ENCODE measurements around the gene PDP2. TPM values are rescaled to one million over a fixed set of nuclear protein-coding genes. Genes with fewer than 3 reads are reported as not detected.

The PDP2 gene
- total and polyA plus RNA-seq, 2 donors (not counting 3 experiments of a cell fraction or from before 2014, with no cell fraction given) = 4.4 to 9.3 TPM

- no peak overlapping the region for H2AFZ ChIP-seq (ENCODE audit: low read depth, low read length)
- H3K9me3 ChIP-seq (replicated peaks; ENCODE audit: control insufficient read depth, insufficient read depth, low read length) = no peaks in the 10 kb centered on the region
- H3K27ac ChIP-seq (ENCODE audit: insufficient read depth, low read depth, low read length) = no peak overlapping the region
- ChIA-PET CTCF (interaction anchor here (2.2 kb wide), 1 partner anchor 36 kb away, joined by 11 read pairs; no protein-coding TSS in a partner anchor), POLR2A (no interaction called here)
- no TSS peak for BruUV-seq (replicated peaks)
- H3K9me1 ChIP-seq (replicated peaks; ENCODE audit: control insufficient read depth, extremely low read depth, insufficient read depth, low read length) = no peaks in the 10 kb centered on the region
- FAIRE-seq (no peak), DNase-seq (ENCODE audit: low read depth, low spot score) (no peak)
- TF ChIP-seq FOS (IDR thresholded peaks at IDR 0.05; ENCODE audit: borderline replicate concordance, insufficient read depth, low read length) (no peak), POLR2AphosphoS5 (IDR thresholded peaks at IDR 0.05; ENCODE audit: insufficient read depth, low read depth, low read length) (no peak), CTCF (IDR thresholded peaks at IDR 0.05; ENCODE audit: extremely low read depth in 1 of 2, insufficient read depth in 1 of 2, low read depth in 1 of 2, low read length in 2 of 2) (no peak), EZH2 (IDR thresholded peaks at IDR 0.05; ENCODE audit: borderline replicate concordance, low read depth, low read length, severe bottlenecking) (no peak), MAX (IDR thresholded peaks at IDR 0.05; ENCODE audit: insufficient read depth, insufficient read length) (no peak), MYC (IDR thresholded peaks at IDR 0.05; ENCODE audit: low read depth, low read length) (no peak), POLR2A (IDR thresholded peaks at IDR 0.05; ENCODE audit: low read depth, low read length) (no peak), JUN (IDR thresholded peaks at IDR 0.05; ENCODE audit: borderline replicate concordance, insufficient read depth, insufficient read length, low read depth) (no peak), GATA2 (IDR thresholded peaks at IDR 0.05; ENCODE audit: insufficient read depth, insufficient read length, low read depth, low read length) (no peak)
- no peaks in the 10 kb centered on the region for H3K27me3 ChIP-seq (ENCODE audit: control insufficient read depth in 2 of 2, insufficient read depth in 2 of 2, low read length in 2 of 2)
- intact Hi-C loops (cut with micrococcal nuclease) (no loop called here), dilution Hi-C loops (cut with MboI; ENCODE audit: extremely low pct_ligation_motif_present, low sequenced_read_pairs) (no loop called here)
- H3K79me2 ChIP-seq (ENCODE audit: control insufficient read depth, insufficient read depth, low read length) = peaks cover 20% of the 10 kb centered on the region
- no peak overlapping the region for H3K4me3 ChIP-seq (replicated peaks in 1 of 3; ENCODE audit: insufficient read depth in 1 of 3, low read depth in 1 of 3, low read length in 3 of 3)
- H3K4me1 ChIP-seq (ENCODE audit: control insufficient read depth, extremely low read depth, insufficient read depth, low read length) = peaks cover 7% of the 10 kb centered on the region
- no peak overlapping the region for H3K9ac ChIP-seq (replicated peaks; ENCODE audit: extremely low read depth, insufficient read depth, low read length)
- no peaks in the 10 kb centered on the region for H4K20me1 ChIP-seq (replicated peaks; ENCODE audit: control insufficient read depth, extremely low read depth, insufficient read depth, low read length)
- no peaks in the 10 kb centered on the region for H3K36me3 ChIP-seq (ENCODE audit: control insufficient read depth in 2 of 2, extremely low read depth in 1 of 2, insufficient read depth in 2 of 2, low read length in 2 of 2)
- H3K4me2 ChIP-seq (ENCODE audit: insufficient read depth, low read length) = no peak overlapping the region
Observed at GRCh38 chr16:66931665-66932064, 51.4 kb downstream of the PDP2 start.
